GM08714 (cell line): ENCODE results near the gene VCX3B.

Experiments used
- H3K4me3 ChIP-seq: fragments of 200-500 bp; sonication (Bioruptor generic); 2 replicates; pipeline ENCODE4 v1.5.1; 2014; ENCODE audit warnings: mild to moderate bottlenecking, low read length, inconsistent platforms
- ZNF274 ChIP-seq: IDR thresholded peaks from 2 replicates; pipeline ENCODE4 v1.6.1; 2012; ENCODE audit warnings: mild to moderate bottlenecking, low read depth, low read length

VCX3B gene

GRCh38 chrX:8504451-8504850 lies 39.8 kb downstream of the VCX3B start:
- H3K4me3 ChIP-seq, result no peak overlapping the region
- no peak for TF ChIP-seq ZNF274
